ENCODE measurements around the gene PCSK1. TPM values are rescaled to one million over a fixed set of nuclear protein-coding genes. Genes with fewer than 3 reads are reported as not detected.
"Not testable (repeated sequence)": the region's sequence is repeated elsewhere in the genome, so short reads cannot be mapped to it uniquely, and the experiment has no call there.

The PCSK1 gene
- polyA plus RNA-seq, 3 donors from 2014 or later: not detected

- H3K9me3 Mint-ChIP-seq: no peaks in the 10 kb centered on the region
- H3K4me3 Mint-ChIP-seq: no peak overlapping the region
- H3K27me3 Mint-ChIP-seq (ENCODE audit: low read depth in 3 of 3): peaks cover 3 to 6% (median 4%) of the 10 kb centered on the region in 3 donors
- no peaks in the 10 kb centered on the region for H3K4me1 Mint-ChIP-seq
- H3K36me3 Mint-ChIP-seq: no peaks in the 10 kb centered on the region
- H3K27ac Mint-ChIP-seq: no peak overlapping the region
- no peak for DNase-seq
Measured at GRCh38 chr5:96408210-96408777, 24.8 kb downstream of the PCSK1 start.

DNA sequence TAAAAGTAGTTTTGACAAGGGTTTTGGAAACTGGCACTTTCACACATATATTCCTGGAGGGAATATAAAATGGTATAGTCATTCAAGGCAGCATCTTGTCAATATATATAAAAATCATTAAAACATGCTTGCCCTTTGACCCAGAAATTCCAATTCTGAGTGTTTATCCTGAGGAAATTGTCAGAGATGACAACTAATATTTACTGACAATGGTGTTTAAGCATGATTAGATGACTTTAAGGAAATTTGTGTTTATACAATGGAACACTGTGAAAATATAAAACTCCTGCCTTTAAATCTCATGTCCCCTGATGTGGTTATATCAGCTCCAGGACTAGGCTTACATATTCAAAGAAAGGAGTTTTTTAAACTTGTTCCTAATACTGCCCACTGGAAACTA lies 25.6 kb downstream of the PCSK1 start:
- H3K9me3 Mint-ChIP-seq: no peaks in the 10 kb centered on the region
- no peak overlapping the region for H3K4me3 Mint-ChIP-seq
- no peak for DNase-seq
- no peak overlapping the region for H3K27ac Mint-ChIP-seq
- H3K36me3 Mint-ChIP-seq: no peaks in the 10 kb centered on the region
- no peaks in the 10 kb centered on the region for H3K4me1 Mint-ChIP-seq
- H3K27me3 Mint-ChIP-seq (ENCODE audit: low read depth in 3 of 3): peaks cover 3 to 6% (median 4%) of the 10 kb centered on the region in 3 donors

DNA sequence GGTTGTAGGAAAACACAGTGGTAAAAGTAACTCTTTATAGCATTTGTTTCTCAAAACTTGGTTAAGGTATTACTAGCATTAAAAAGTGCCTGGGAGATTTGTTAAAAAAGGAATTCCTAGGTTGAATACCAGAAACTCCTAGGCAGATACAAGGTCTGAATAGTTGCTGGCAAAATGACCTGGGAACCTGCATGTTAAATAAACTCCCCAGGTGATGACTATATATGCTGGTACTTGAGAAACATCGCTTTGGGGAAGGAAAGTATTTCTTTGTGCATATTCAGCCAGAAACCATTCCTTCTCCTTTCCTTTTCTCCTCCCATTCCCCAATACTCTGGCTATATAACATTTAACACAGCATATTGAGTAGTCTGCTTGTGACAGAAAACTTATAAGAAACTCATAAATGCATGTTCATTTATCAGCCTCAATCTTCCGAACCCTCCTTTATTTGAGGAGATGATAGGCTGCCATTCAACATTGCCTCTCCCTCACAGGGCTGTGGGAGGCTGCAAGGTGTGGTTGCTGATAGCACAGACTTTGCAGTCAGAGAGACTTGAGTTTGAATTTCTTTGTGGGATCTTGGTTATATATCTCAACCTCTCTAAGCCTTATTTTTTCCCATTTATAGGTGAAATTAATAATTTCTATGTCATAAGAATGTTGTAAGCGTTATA lies 28.7 kb downstream of the PCSK1 start:
- Mint-ChIP-seq H3K36me3 (no peaks in the 10 kb centered on the region), H3K9me3 (no peaks in the 10 kb centered on the region), H3K4me1 (no peaks in the 10 kb centered on the region), H3K27ac (no peak overlapping the region), H3K27me3 (ENCODE audit: low read depth in 3 of 3) (peaks cover 0 to 5% (median 4%) of the 10 kb centered on the region in 3 donors), H3K4me3 (no peak overlapping the region)
- DNase-seq: no peak

DNA sequence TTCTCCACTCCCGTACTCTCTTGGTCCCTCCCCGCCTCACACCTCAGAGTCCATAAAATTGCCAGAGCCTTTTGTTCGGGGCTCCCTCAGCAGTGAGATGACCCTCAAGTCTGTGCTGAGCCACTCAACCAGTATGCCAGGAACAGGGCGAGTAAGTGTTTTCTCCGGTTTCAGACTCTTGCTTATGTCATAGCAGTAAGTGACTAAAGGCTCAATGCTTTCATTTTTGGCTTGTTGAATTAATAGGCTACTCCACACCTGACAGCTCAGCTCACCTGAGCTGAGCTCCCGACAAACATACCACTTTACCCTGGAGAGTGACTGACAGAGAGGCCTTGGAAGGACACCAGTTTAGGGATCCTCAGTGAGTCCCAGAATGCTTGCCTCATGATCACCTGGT lies 30.5 kb downstream of the PCSK1 start:
- Mint-ChIP-seq H3K4me1 (no peaks in the 10 kb centered on the region), H3K4me3 (no peak overlapping the region), H3K27ac (no peak overlapping the region), H3K9me3 (no peaks in the 10 kb centered on the region), H3K36me3 (no peaks in the 10 kb centered on the region), H3K27me3 (ENCODE audit: low read depth in 3 of 3) (peaks cover 0 to 3% (median 1%) of the 10 kb centered on the region in 3 donors)
- DNase-seq: no peak

- no peak for DNase-seq
- H3K4me1 Mint-ChIP-seq: no peaks in the 10 kb centered on the region
- H3K4me3 Mint-ChIP-seq: no peak overlapping the region
- peaks cover 0 to 8% (median 2%) of the 10 kb centered on the region in 6 donors for H3K9me3 Mint-ChIP-seq
- H3K27me3 Mint-ChIP-seq (ENCODE audit: low read depth in 3 of 3): peaks cover 0 to 6% (median 0%) of the 10 kb centered on the region in 3 donors
- H3K36me3 Mint-ChIP-seq: no peaks in the 10 kb centered on the region
- H3K27ac Mint-ChIP-seq: no peak overlapping the region
Measured at GRCh38 chr5:96396878-96397277, 36.2 kb downstream of the PCSK1 start.

DNA sequence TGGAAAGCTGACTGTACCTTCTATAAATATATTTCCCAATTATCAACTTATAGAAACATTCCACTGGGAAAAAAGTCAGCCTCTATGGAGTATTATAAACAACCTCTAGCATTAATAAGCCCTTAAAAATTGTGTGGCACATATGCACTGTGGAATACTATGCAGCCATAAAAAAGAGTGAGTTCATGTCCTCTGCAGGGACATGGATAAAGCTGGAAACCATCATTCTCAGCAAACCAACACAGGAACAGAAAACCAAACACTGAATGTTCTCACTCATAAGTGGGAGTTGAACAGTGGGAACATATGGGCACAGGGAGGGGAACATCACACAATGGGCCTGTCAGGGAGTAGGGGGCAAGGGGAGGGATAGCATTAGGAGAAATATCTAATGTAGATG lies 37.8 kb downstream of the PCSK1 start:
- not testable (repeated sequence) for H3K4me1 Mint-ChIP-seq; H3K27me3 Mint-ChIP-seq (ENCODE audit: low read depth in 3 of 3); H3K9me3 Mint-ChIP-seq; DNase-seq; H3K4me3 Mint-ChIP-seq; H3K36me3 Mint-ChIP-seq; H3K27ac Mint-ChIP-seq

GRCh38 chr5:96391921-96392320 lies 41.1 kb downstream of the PCSK1 start:
- Mint-ChIP-seq H3K36me3 (no peaks in the 10 kb centered on the region), H3K27ac (no peak overlapping the region), H3K4me1 (no peaks in the 10 kb centered on the region), H3K9me3 (peaks cover 0 to 8% (median 2%) of the 10 kb centered on the region in 6 donors), H3K27me3 (ENCODE audit: low read depth in 3 of 3) (peaks cover 3 to 9% (median 5%) of the 10 kb centered on the region in 3 donors), H3K4me3 (no peak overlapping the region)
- no peak for DNase-seq

GRCh38 chr5:96388176-96388575 lies 44.9 kb downstream of the PCSK1 start:
- no peak for DNase-seq
- Mint-ChIP-seq H3K4me1 (no peaks in the 10 kb centered on the region), H3K27me3 (ENCODE audit: low read depth in 3 of 3) (peaks cover 3 to 15% (median 7%) of the 10 kb centered on the region in 3 donors), H3K36me3 (no peaks in the 10 kb centered on the region), H3K27ac (no peak overlapping the region), H3K9me3 (no peaks in the 10 kb centered on the region), H3K4me3 (no peak overlapping the region)

GRCh38 chr5:96387616-96388015 lies 45.4 kb downstream of the PCSK1 start:
- Mint-ChIP-seq H3K36me3 (no peaks in the 10 kb centered on the region), H3K27ac (no peak overlapping the region), H3K27me3 (ENCODE audit: low read depth in 3 of 3) (peaks cover 3 to 12% (median 7%) of the 10 kb centered on the region in 3 donors), H3K9me3 (no peaks in the 10 kb centered on the region), H3K4me3 (no peak overlapping the region), H3K4me1 (no peaks in the 10 kb centered on the region)
- no peak for DNase-seq

GRCh38 chr5:96385538-96385937 lies 47.5 kb downstream of the PCSK1 start:
- H3K4me3 Mint-ChIP-seq: no peak overlapping the region
- H3K36me3 Mint-ChIP-seq: no peaks in the 10 kb centered on the region
- H3K9me3 Mint-ChIP-seq: no peaks in the 10 kb centered on the region
- no peak overlapping the region for H3K27ac Mint-ChIP-seq
- H3K27me3 Mint-ChIP-seq (ENCODE audit: low read depth in 3 of 3): peaks cover 3 to 8% (median 7%) of the 10 kb centered on the region in 3 donors
- no peak for DNase-seq
- H3K4me1 Mint-ChIP-seq: no peaks in the 10 kb centered on the region

DNA sequence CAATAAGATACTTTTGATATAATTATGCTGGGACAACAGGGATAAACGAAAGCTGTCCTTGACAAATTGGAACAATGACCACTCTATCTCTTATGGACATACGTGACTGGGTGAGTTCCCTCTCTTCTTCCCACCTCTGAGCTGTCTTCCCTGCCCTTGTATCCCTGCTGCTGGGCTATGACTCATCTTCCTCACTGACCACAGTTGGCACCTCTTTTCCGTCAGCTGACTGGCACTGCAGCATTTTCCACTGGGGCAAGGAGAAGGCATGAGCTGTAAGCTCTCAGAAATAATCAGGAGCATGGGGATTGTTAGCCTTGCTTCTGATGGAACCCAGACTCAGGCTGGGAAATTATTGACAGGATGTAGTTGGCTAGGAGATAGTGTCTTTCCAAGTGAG lies 48.7 kb downstream of the PCSK1 start:
- H3K9me3 Mint-ChIP-seq: no peaks in the 10 kb centered on the region
- H3K27me3 Mint-ChIP-seq (ENCODE audit: low read depth in 3 of 3): peaks cover 3 to 8% (median 4%) of the 10 kb centered on the region in 3 donors
- H3K36me3 Mint-ChIP-seq: no peaks in the 10 kb centered on the region
- DNase-seq: no peak
- H3K27ac Mint-ChIP-seq: no peak overlapping the region
- H3K4me3 Mint-ChIP-seq: no peak overlapping the region
- H3K4me1 Mint-ChIP-seq: no peaks in the 10 kb centered on the region

DNA sequence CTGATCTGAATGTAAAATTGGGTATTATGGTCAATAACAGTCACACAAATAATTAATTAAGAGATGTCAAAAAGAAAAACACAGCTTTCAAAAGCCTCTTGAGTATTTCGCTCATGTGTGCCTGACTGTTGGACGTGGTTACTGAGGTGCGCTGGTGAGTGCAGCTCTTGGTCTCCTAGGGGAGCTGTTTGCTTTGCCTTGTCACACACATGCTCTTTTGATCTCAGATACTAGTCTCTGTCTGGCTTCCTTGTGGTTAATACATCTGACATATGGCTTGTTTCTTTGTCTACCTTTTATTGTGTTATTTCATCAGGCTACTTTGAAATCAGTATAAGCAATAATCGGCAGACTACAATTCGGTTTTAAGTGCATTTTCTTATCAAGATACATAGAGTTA lies 51.5 kb downstream of the PCSK1 start:
- Mint-ChIP-seq H3K27me3 (ENCODE audit: low read depth in 3 of 3) (peaks cover 0 to 8% (median 2%) of the 10 kb centered on the region in 3 donors), H3K4me3 (no peak overlapping the region), H3K27ac (no peak overlapping the region), H3K4me1 (no peaks in the 10 kb centered on the region), H3K36me3 (no peaks in the 10 kb centered on the region), H3K9me3 (no peaks in the 10 kb centered on the region)
- DNase-seq: no peak

- no peak overlapping the region for H3K27ac Mint-ChIP-seq
- H3K4me3 Mint-ChIP-seq: no peak overlapping the region
- DNase-seq: no peak
- no peaks in the 10 kb centered on the region for H3K9me3 Mint-ChIP-seq
- H3K4me1 Mint-ChIP-seq: peaks cover 0 to 1% of the 10 kb centered on the region in 2 donors
- H3K27me3 Mint-ChIP-seq (ENCODE audit: low read depth in 3 of 3): peaks cover 0 to 6% (median 3%) of the 10 kb centered on the region in 3 donors
- no peaks in the 10 kb centered on the region for H3K36me3 Mint-ChIP-seq
Measured at GRCh38 chr5:96379896-96380295, 53.2 kb downstream of the PCSK1 start.

DNA sequence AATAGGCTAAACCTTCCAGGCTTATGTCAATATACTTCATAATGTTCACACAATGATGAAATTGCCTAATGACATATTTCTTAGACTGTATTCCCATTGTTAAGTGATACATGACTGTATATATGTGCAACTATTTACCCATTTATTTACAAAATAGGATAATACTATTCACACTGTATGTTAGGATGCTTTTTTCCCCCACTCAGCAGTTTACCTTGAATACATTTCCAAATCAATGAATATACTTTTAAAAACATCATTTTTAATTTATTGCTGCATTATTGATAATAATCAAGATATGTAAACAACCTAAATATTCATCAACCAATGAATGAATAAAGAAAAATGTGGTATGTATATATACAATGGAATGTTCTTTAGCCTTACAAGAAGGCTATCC lies 55.5 kb downstream of the PCSK1 start:
- Mint-ChIP-seq H3K4me3 (no peak overlapping the region), H3K27ac (no peak overlapping the region), H3K4me1 (peaks cover 0 to 5% of the 10 kb centered on the region in 2 donors), H3K9me3 (no peaks in the 10 kb centered on the region), H3K27me3 (ENCODE audit: low read depth in 3 of 3) (peaks cover 0 to 5% (median 1%) of the 10 kb centered on the region in 3 donors), H3K36me3 (no peaks in the 10 kb centered on the region)
- no peak for DNase-seq

DNA sequence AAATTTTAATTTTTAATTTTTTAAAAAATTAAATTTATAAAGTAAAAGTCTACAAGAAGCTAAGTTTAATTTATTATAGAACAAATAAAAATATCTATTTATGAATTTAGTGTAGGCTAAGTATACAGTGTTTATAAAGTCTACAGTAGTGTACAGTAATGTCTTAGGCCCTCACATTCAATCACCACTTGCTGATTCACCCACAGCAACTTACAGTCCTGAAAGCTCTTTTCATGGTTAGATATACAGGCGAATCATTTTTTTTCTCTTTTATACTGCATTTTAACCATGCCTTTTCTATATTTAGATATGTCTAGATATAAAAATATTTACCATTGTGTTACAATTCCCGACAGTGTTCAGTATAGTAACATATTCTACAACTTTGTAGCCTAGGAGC lies 55.9 kb downstream of the PCSK1 start:
- no peak for DNase-seq
- Mint-ChIP-seq H3K9me3 (no peaks in the 10 kb centered on the region), H3K27ac (no peak overlapping the region), H3K4me1 (peaks cover 0 to 5% of the 10 kb centered on the region in 2 donors), H3K36me3 (no peaks in the 10 kb centered on the region), H3K4me3 (no peak overlapping the region), H3K27me3 (ENCODE audit: low read depth in 3 of 3) (peaks cover 0 to 5% (median 1%) of the 10 kb centered on the region in 3 donors)
